HG03280 (cell line): ENCODE measurements around the gene PRKRIP1.
"Not testable (repeated sequence)": the region's sequence is repeated elsewhere in the genome, so short reads cannot be mapped to it uniquely, and the experiment has no call there.

ENCODE experiments used
- ATAC-seq: cut with Tn5 transposase; IDR thresholded peaks from one replicate; pipeline ENCODE4 v1.9.1; 2021; ENCODE audit warnings: mild to moderate bottlenecking, moderate library complexity; ENCODE audit not compliant: unreplicated experiment

PRKRIP1 gene

GRCh38 chr7:102455596-102455995 is 59.4 kb downstream of the PRKRIP1 start:
- no peak for ATAC-seq

- no peak for ATAC-seq
These were observed 60.2 kb downstream of the PRKRIP1 start for GRCh38 chr7:102456327-102456726.

GRCh38 chr7:102457352-102457924 is 61.3 kb downstream of the PRKRIP1 start:
- ATAC-seq, result no peak

- ATAC-seq, result no peak
These were observed 63.2 kb downstream of the PRKRIP1 start for GRCh38 chr7:102459221-102459844.

- no peak for ATAC-seq
These were observed 64.3 kb downstream of the PRKRIP1 start for GRCh38 chr7:102460467-102460866.

GRCh38 chr7:102463841-102464576 is 67.8 kb downstream of the PRKRIP1 start:
- ATAC-seq, result no peak

GRCh38 chr7:102464577-102465280 is 68.6 kb downstream of the PRKRIP1 start, which contains the start of the genes ALKBH4 and LRWD1:
Gene ALKBH4, minus strand, starts transcription at chr7:102464863. Its CDS starts 27 bp downstream, at chr7:102464836.
Gene LRWD1, plus strand, starts transcription at chr7:102464984. Its CDS starts 97 bp downstream, at chr7:102465081.
- peak; percentile 76 for ATAC-seq

- no peak for ATAC-seq
These were observed 69.9 kb downstream of the PRKRIP1 start for GRCh38 chr7:102466097-102466496.

- no peak for ATAC-seq
These were observed 71.7 kb downstream of the PRKRIP1 start for GRCh38 chr7:102467581-102468477.

- ATAC-seq, result no peak
These were observed 72.6 kb downstream of the PRKRIP1 start for GRCh38 chr7:102468478-102469350.

GRCh38 chr7:102469351-102469971 is 73.3 kb downstream of the PRKRIP1 start:
- ATAC-seq, result no peak

GRCh38 chr7:102469972-102470825 is 74.0 kb downstream of the PRKRIP1 start:
- ATAC-seq, result no peak

- no peak for ATAC-seq
These were observed 75.6 kb downstream of the PRKRIP1 start for GRCh38 chr7:102471791-102472125.

GRCh38 chr7:102472126-102473041 is 76.2 kb downstream of the PRKRIP1 start:
- ATAC-seq, result no peak

GRCh38 chr7:102473271-102473991 is 77.3 kb downstream of the PRKRIP1 start:
- no peak for ATAC-seq

- not testable (repeated sequence) for ATAC-seq
These were observed 78.0 kb downstream of the PRKRIP1 start for GRCh38 chr7:102474116-102474515.
